SH-SY5Y (cell line): ENCODE results near the gene EPB41L1.

Experiments
- GATA2 ChIP-seq: IDR thresholded peaks from 2 replicates; pipeline ENCODE4 v1.6.1; 2011; ENCODE audit warnings: mild to moderate bottlenecking, low read depth, low read length
- GATA3 ChIP-seq: IDR thresholded peaks from 2 replicates; pipeline ENCODE4 v1.6.1; 2011; ENCODE audit warnings: low read depth, mild to moderate bottlenecking, low read length, moderate library complexity

GRCh38 chr20:36197271-36197670, 42.7 kb downstream of the EPB41L1 start:
- TF ChIP-seq GATA2, result no peak
- no peak for TF ChIP-seq GATA3
